Measurements from ENCODE around the gene PEX13.
A peak's percentile ranks its signal among the peaks of the same experiment; 100 is the strongest.
"Not testable (repeated sequence)": the region's sequence is repeated elsewhere in the genome, so short reads cannot be mapped to it uniquely, and the experiment has no call there.

The PEX13 gene

DNA sequence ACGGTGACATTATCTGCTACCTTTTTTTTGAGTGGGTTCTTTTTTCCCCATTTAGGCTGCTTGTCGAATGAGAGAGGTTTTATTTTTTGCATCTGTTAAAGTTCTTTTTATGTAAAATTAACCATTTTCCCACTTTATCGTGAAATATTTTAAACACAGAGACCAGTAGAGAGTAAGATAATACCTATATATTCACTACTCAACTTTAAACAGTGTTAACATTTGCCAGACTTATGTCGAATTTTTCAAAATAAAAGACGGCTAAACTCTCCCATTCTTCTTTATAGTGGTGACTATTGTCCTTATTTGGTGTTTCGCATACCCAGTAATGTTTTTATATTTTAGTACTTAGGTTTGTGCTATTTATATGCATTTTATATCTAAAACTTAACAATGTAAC, 1.3 kb downstream of the PEX13 start:
- H3K4me1 Mint-ChIP-seq, result peaks cover 42% of the 10 kb centered on the region
- ATAC-seq, result no peak

DNA sequence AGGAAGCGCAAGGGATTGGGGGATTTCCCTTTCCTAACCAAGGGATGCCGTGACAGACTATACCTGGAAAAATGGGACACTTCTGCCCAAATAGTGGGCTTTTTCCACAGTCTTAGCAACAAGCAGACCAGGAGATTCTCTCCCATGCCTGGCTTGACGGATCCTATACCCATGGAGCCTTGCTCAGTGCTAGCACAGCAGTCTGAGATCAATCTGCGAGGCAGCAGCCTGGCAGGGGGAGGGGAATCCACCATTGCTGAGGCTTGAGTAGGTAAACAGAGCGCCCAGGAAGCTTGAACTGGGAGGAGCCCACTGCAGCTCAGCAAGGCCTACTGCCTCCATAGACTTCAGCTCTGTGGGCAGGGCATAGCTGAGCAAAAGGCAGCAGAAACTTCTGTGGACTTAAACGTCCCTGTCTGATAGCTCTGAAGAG, 3.7 kb downstream of the PEX13 start:
- no peaks in the 10 kb centered on the region for H3K27me3 Mint-ChIP-seq
- H3K4me1 Mint-ChIP-seq, result peaks cover 49% of the 10 kb centered on the region
- H3K36me3 Mint-ChIP-seq, result peaks cover 30% of the 10 kb centered on the region
- H3K9me3 Mint-ChIP-seq, result no peaks in the 10 kb centered on the region
- no peak overlapping the region for H3K4me3 Mint-ChIP-seq
- no peak for ATAC-seq
- no peak overlapping the region for H3K27ac Mint-ChIP-seq

More for the DNA sequence above, 1.3 kb downstream of the PEX13 start:
- Mint-ChIP-seq H3K27me3 (no peaks in the 10 kb centered on the region), H3K4me3 (peak overlapping the region; percentile 95), H3K36me3 (peaks cover 22% of the 10 kb centered on the region), H3K9me3 (no peaks in the 10 kb centered on the region), H3K27ac (no peak overlapping the region)

DNA sequence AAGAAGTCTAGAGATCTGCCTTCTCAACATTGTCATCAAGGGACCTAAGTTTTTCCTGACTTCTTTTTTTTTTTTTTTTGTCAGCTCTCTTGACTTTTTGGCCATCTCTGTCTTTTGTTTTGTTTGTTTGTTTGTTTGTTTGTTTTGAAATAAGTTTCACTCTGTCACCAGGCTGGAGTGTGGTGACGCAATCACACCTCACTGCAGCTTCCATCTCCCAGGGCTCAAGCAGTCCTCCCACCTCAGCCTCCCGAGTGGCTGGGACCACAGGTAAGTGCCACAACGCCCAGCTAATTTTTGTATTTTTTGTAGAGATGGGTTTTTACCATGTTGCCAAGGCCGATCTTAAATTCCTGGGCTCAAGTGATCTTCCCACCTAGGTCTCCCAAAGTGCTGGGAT, 6.2 kb downstream of the PEX13 start:
- H3K27me3 Mint-ChIP-seq, result no peaks in the 10 kb centered on the region
- H3K27ac Mint-ChIP-seq, result no peak overlapping the region
- H3K36me3 Mint-ChIP-seq, result peaks cover 42% of the 10 kb centered on the region
- no peaks in the 10 kb centered on the region for H3K9me3 Mint-ChIP-seq
- ATAC-seq, result no peak
- no peak overlapping the region for H3K4me3 Mint-ChIP-seq
- H3K4me1 Mint-ChIP-seq, result peaks cover 48% of the 10 kb centered on the region

DNA sequence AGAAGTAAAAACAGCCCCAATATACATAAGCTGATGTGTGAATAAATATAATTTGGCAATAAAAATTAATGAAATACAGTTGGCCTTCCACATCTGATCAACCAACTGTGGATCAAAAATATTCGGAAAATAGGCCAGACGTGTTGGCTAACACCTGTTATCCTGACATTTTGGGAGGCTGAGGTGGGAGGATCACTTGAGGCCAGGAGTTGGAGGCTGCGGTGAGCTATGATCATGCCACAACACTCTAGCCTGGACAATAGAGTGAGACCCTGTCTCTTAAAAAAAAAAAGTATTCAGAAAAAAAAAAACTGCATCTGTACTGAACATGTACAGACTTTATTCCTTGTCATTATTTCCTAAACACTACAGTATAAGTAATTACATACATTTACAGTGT, 12.0 kb downstream of the PEX13 start:
- Mint-ChIP-seq H3K9me3 (no peaks in the 10 kb centered on the region), H3K4me3 (no peak overlapping the region), H3K4me1 (peaks cover 12% of the 10 kb centered on the region), H3K36me3 (peaks cover 36% of the 10 kb centered on the region), H3K27ac (no peak overlapping the region), H3K27me3 (no peaks in the 10 kb centered on the region)
- ATAC-seq, result no peak

DNA sequence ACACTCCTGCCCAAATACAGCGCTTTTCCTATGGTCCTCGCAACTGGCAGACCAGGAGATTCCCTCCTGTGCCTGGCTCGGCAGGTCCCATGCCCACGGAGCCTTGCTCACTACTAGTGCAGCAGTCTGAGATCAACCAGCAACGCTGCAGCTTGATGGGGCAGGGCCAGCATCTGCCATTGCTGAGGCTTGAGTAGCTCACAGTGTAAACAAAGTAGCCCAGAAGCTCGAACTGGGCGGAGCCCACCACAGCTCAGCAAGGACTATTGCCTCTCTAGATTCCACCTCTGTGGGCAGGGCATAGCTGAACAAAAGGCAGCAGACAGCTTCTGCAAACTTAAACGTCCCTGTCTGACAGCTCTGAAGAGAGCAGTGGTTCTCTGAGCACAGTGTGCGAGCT, 17.1 kb downstream of the PEX13 start:
- Mint-ChIP-seq H3K36me3 (peaks cover 53% of the 10 kb centered on the region), H3K4me1 (peaks cover 16% of the 10 kb centered on the region)
- not testable (repeated sequence) for H3K4me3 Mint-ChIP-seq, H3K9me3 Mint-ChIP-seq, H3K27me3 Mint-ChIP-seq, ATAC-seq, H3K27ac Mint-ChIP-seq

DNA sequence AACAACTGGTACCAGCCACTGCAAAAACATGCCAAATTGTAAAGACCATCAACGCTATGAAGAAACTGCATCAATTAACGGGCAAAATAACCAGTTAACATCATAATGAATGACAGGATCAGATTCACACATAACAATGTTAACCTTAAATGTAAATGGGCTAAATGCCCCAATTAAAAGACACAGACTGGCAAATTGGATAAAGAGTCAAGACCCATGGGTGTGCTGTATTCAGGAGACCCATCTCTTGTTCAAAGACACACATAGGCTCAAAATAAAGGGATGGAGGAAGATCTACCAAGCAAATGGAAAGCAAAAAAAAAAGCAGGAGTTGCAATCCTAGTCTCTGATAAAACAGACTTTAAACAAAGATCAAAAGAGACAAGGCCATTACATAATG, 19.1 kb downstream of the PEX13 start:
- not testable (repeated sequence) for H3K4me3 Mint-ChIP-seq, H3K27ac Mint-ChIP-seq, H3K27me3 Mint-ChIP-seq, H3K9me3 Mint-ChIP-seq, ATAC-seq
- peaks cover 57% of the 10 kb centered on the region for H3K36me3 Mint-ChIP-seq
- peaks cover 25% of the 10 kb centered on the region for H3K4me1 Mint-ChIP-seq

DNA sequence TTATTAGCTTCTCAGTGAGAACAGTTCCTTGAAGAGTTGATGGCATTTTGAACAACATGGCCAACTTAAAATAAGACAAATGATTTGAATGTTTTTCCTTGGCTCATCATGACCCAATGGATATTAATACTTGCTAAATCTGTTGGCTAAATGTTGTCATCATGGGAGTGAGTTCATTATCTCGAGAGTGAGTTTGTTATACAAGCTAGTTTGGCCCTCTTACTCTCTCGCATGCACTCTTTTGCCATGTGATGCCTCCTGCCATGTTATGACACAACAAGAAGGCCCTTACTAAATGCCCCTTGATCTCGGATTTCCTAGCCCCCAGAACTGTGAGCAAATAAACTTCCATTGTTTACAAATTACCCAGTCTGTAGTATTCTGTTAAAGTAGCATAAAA, 25.3 kb downstream of the PEX13 start:
- H3K36me3 Mint-ChIP-seq, result peaks cover 20% of the 10 kb centered on the region
- H3K27ac Mint-ChIP-seq, result no peak overlapping the region
- no peak overlapping the region for H3K4me3 Mint-ChIP-seq
- ATAC-seq, result no peak
- no peaks in the 10 kb centered on the region for H3K9me3 Mint-ChIP-seq
- H3K27me3 Mint-ChIP-seq, result no peaks in the 10 kb centered on the region
- peaks cover 25% of the 10 kb centered on the region for H3K4me1 Mint-ChIP-seq

DNA sequence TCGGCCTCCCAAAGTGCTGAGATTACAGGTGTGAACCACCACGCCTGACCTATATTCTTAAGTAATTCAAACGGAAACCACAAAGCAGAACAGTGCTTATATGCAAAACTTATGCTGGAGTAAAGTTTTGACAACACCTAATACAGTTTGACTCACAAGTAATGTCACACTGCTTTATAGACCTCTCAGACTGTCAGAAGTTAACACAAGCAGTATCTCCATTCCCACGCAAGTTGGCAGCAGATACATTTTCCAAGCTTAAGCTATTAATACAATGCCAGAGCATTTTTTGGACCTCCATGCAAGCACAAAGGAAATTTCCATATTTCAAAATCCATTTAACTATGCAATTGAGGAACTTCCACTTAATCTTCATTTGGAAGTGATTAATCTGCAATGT, 27.1 kb downstream of the PEX13 start:
- Mint-ChIP-seq H3K4me3 (no peak overlapping the region), H3K4me1 (peaks cover 20% of the 10 kb centered on the region), H3K27ac (peak overlapping the region; percentile 48), H3K27me3 (no peaks in the 10 kb centered on the region), H3K36me3 (peaks cover 20% of the 10 kb centered on the region), H3K9me3 (no peaks in the 10 kb centered on the region)
- ATAC-seq, result peak; percentile 73

DNA sequence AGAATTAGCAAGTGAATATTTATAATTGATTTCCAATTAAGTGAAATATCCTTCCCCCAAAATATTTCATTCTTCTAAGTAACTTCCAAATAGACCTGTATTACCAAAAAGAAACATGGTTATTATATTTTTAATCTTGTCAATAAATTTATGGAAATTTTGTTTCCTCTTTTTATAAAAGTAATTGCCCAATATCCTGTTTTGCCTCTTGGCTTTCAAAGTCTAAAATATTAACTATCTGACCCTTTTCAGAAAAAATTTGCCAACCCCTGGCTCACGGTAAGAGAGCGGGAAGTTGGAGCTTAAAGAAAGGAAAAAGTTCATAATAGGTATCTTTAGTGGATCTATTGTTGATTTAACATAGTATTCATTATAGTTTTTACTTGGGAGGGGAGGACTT, 27.7 kb downstream of the PEX13 start:
- Mint-ChIP-seq H3K9me3 (no peaks in the 10 kb centered on the region), H3K36me3 (peaks cover 20% of the 10 kb centered on the region), H3K4me1 (peaks cover 20% of the 10 kb centered on the region), H3K27me3 (no peaks in the 10 kb centered on the region), H3K27ac (no peak overlapping the region), H3K4me3 (no peak overlapping the region)
- no peak for ATAC-seq

DNA sequence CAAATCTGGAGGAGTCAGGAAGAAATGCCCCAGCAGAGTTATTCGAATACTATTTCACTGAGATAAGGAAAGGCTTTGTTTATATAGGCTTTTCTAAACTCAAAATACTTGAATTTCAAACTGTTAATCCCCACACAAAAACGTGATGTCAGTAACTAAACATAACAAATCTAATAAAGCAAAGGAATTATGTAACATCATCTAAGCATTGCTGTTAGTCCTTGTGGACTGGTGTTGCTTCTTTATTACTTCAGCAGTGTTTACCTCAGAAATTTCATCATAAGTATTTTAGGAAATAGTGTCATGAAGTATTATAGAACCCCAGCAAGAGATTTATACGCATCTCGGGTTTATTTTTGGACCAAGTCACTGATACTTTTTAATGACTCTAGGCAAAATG, 28.5 kb downstream of the PEX13 start:
- H3K9me3 Mint-ChIP-seq, result no peaks in the 10 kb centered on the region
- peaks cover 18% of the 10 kb centered on the region for H3K4me1 Mint-ChIP-seq
- H3K36me3 Mint-ChIP-seq, result peaks cover 23% of the 10 kb centered on the region
- H3K27me3 Mint-ChIP-seq, result no peaks in the 10 kb centered on the region
- no peak overlapping the region for H3K27ac Mint-ChIP-seq
- no peak overlapping the region for H3K4me3 Mint-ChIP-seq
- ATAC-seq, result no peak

DNA sequence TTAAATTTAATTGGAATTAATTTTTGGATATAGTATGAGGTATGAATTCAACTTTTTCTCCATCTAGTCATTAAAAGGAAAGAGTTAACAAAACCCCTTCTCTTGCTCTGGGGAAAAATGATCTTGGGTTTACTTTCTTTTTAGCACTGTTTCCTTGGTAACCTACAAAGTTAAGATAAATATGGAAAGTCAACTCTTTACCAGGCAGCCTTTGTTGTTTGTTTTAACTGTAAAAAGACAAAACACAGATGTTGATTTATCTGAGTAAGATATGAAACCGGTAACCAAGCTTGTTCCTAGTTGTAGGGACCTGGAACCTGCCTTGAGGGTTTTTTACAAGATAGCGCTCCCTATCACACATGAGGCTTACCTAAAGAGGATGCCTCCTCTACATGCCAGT, 38.0 kb downstream of the PEX13 start:
- H3K27me3 Mint-ChIP-seq, result no peaks in the 10 kb centered on the region
- no peaks in the 10 kb centered on the region for H3K4me1 Mint-ChIP-seq
- H3K4me3 Mint-ChIP-seq, result no peak overlapping the region
- H3K9me3 Mint-ChIP-seq, result no peaks in the 10 kb centered on the region
- H3K27ac Mint-ChIP-seq, result no peak overlapping the region
- no peak for ATAC-seq
- H3K36me3 Mint-ChIP-seq, result peaks cover 34% of the 10 kb centered on the region

DNA sequence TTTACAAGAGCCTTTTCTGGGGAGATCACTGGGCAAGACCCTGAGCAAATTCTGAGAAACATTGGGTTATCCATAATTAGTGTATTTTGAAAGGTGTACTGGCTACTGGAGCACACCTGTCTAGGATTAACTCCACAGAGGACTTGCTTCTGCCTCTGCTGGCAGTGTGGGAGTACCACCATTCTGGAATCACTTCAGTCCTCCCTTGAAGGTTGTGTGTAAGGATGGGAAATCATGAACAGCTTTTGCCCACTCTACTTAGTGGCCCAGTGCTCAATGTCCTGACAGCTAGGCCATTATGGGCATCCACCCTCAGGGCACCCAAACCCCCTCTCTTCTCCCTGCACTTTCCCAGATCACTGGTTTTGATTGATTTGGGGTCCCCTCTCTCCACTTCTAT, 40.0 kb downstream of the PEX13 start:
- no peak for ATAC-seq
- Mint-ChIP-seq H3K9me3 (no peaks in the 10 kb centered on the region), H3K4me3 (no peak overlapping the region), H3K36me3 (peaks cover 31% of the 10 kb centered on the region), H3K4me1 (no peaks in the 10 kb centered on the region), H3K27me3 (no peaks in the 10 kb centered on the region), H3K27ac (no peak overlapping the region)

DNA sequence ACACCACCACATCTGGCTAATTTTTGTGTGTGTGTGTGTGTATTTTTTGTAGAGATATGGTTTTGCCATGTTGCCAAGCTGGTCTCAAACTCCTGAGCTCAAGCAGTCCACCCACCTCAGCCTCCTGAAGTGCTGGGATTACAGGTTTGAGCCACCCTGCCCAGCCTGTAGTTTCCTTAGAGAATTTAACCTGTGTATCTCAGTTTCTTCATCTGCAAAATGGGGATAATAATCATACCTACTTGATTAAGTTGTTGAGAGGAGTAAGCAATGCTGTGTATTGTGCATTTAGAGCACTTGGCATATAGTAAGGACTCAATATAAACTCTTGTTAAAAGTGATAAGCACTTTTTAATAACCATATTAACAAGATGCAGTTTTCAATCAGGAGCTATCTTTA, 41.9 kb downstream of the PEX13 start:
- Mint-ChIP-seq H3K9me3 (no peaks in the 10 kb centered on the region), H3K4me3 (no peak overlapping the region), H3K36me3 (peaks cover 29% of the 10 kb centered on the region), H3K27ac (no peak overlapping the region), H3K27me3 (no peaks in the 10 kb centered on the region), H3K4me1 (no peaks in the 10 kb centered on the region)
- no peak for ATAC-seq

DNA sequence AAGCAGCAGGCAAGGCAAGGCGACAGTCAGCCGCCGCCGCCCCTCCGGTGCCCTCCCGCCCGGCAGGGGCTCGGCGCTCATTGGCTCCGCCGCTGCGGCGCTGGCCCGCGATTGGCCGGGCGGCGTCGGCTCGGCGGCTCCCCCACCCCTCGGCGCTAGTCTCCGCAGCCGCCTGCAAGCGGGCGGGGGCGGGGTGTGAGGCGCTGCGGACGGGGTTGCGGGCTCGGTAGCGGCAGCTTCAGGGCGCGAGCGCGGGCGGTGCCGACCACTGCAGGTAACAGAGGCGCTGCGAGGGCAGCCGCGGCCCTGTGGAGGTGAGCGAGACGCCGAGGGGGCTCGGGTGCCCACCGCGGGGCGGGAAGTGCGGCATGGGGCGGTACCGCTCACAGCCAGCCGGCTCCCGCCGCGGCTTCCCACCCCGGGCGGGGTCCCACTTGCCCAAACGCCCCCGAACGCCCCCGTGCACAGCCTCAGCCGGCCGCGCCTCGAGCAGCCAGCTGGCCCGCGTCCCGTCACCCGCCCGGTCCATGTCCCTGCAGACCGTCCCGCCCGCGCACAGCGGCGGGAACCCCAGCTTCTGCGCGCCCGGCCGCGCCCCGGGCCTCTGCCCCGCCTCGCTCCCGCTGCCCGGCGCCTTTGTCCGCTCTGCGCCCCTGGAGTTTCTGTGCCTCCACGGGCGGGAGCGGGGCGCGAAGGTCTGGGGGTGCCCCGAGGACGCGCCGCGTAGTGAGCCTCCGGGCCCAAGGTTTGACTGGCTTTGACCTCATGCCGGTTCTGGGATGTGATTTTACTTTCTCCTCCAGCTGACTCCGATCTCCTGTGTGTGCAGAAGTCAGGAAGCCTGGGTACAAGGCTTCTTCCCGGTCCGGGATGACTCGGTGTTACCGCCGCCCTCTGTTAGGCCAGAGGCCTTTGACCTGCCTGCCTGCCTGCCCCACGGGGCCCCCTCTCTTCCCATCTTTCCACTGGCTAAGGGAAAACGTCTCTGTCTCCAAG, 48.5 kb downstream of the PEX13 start, which contains the start of gene SANBR:
Gene SANBR (plus strand): TSS at position 158 of the 996 bp plus-strand sequence. CDS start 4,480 bp downstream, outside the sequence.
- Mint-ChIP-seq H3K4me1 (peaks cover 8% of the 10 kb centered on the region), H3K36me3 (peaks cover 10% of the 10 kb centered on the region), H3K9me3 (no peaks in the 10 kb centered on the region), H3K27me3 (no peaks in the 10 kb centered on the region), H3K27ac (peak within 1 kb of the TSS; percentile 62), H3K4me3 (peak within 1 kb of the TSS; percentile 96)
- ATAC-seq, result peak; percentile 99

DNA sequence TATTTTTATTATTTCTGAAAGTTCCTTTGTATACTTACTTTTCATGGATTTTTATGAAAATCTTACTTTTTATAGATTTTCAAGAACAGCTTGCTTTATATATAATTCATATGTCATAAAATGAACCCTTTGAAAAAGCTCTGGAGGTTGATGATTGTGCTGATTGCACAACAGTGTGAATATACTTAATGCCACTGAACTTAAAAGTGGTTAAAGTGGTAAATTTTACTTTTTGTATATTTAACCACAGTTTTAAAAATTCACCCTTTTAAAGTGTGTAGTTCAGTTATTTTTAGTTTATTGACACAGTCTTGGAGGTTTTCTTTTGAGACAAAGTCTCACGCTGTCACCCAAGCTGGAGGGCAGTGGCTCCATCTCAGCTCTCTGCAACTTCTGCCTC, 56.6 kb downstream of the PEX13 start:
- Mint-ChIP-seq H3K36me3 (peaks cover 10% of the 10 kb centered on the region), H3K9me3 (no peaks in the 10 kb centered on the region), H3K4me1 (no peaks in the 10 kb centered on the region), H3K4me3 (no peak overlapping the region), H3K27ac (no peak overlapping the region), H3K27me3 (no peaks in the 10 kb centered on the region)
- no peak for ATAC-seq

DNA sequence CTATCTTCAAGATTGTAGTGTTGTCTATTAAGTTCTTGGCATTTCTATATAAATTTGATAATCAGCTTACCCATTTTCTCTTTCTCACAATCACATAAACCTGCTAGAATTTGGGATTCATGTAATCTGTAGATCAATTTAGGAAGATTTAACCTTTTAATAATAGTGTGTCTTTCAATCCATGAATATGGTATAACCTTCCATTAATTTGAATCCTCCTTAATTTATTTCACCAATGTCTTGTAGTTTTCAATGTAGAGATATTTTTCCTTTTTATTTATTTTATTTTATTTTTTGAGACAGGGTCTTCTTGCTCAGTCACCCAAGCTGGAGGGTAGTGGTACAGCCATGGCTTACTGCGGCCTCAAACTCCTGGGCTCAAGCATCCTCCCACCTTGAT, 68.4 kb downstream of the PEX13 start:
- no peaks in the 10 kb centered on the region for H3K9me3 Mint-ChIP-seq
- H3K27ac Mint-ChIP-seq, result no peak overlapping the region
- no peak overlapping the region for H3K4me3 Mint-ChIP-seq
- ATAC-seq, result no peak
- no peaks in the 10 kb centered on the region for H3K4me1 Mint-ChIP-seq
- H3K36me3 Mint-ChIP-seq, result peaks cover 6% of the 10 kb centered on the region
- no peaks in the 10 kb centered on the region for H3K27me3 Mint-ChIP-seq

Data from stimulated activated memory B cell treated with anti-CD40 and anti-IgM and Interleukin-4, amounts not matched to agents 10 μg/mL and 1 μg/mL and 100 μg/mL, for 72 hours (primary cell).